Measurements from ENCODE around the gene PTS.
A peak's percentile ranks its signal among the peaks of the same experiment; 100 is the strongest.

PTS gene

DNA sequence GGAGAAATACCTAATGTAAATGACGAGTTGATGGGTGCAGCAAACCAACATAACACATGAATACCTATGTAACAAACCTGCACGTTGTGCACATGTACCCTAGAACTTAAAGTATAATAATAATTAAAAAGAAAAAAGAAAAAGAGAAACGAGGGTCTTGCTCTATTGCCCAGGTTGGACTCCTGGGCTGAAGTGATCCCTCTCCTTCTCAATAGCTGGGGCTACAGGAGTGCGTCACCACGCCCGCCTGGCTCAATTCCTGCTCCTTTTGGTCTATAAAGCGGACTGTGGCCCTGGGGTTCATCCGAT is 521 bp upstream of the PTS start:
- Mint-ChIP-seq H3K4me3 (peak overlapping the region; percentile 93), H3K27ac (ENCODE audit: low read depth) (peak overlapping the region; percentile 96)

DNA sequence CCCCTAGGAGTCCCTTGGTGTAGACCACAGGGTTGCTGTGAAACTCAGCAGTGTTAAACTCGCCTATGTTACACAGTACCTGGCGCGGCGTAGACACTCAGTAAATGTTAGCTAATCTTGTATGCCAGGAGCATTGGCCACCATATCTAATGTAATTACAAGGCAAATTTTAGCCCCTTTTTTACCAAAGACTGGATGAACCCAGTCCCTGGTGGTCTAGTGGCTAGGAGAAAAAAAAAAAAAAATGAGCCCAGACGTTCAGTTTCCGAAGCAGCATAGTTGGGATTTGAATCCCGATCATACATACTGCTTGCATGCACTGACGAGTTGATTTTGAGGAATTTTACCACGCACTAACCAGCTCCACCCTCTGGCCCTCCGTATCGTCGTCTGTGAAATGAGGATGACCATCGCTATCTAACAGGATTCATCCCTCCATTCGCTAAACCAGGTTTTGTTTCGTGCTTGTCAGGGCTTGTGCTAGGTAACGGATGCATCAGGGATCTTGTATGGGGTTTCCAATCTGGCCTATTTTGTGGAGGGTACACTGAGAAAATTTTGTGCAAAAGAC is 688 bp downstream of the PTS start:
- H3K27ac Mint-ChIP-seq (ENCODE audit: low read depth) = peak overlapping the region; percentile 96
- H3K27me3 Mint-ChIP-seq = no peaks in the 10 kb centered on the region
- DNase-seq (ENCODE audit: low spot score in 2 of 2) (no peak), ATAC-seq (replicated peaks; ENCODE audit: extremely low read depth, poor library complexity, severe bottlenecking) (peak; percentile 84)
- peaks cover 36% of the 10 kb centered on the region for H3K36me3 Mint-ChIP-seq (ENCODE audit: insufficient read depth)
- no peaks in the 10 kb centered on the region for H3K9me3 Mint-ChIP-seq
- H3K4me3 Mint-ChIP-seq = peak overlapping the region; percentile 93
- H3K4me1 Mint-ChIP-seq = peaks cover 19% of the 10 kb centered on the region

More for the DNA sequence above, 521 bp upstream of the PTS start:
- H3K36me3 Mint-ChIP-seq (ENCODE audit: insufficient read depth) = peaks cover 33% of the 10 kb centered on the region
- ATAC-seq (replicated peaks; ENCODE audit: extremely low read depth, poor library complexity, severe bottlenecking) = no peak
- no peaks in the 10 kb centered on the region for H3K9me3 Mint-ChIP-seq
- no peaks in the 10 kb centered on the region for H3K27me3 Mint-ChIP-seq
- peaks cover 19% of the 10 kb centered on the region for H3K4me1 Mint-ChIP-seq
- no peak for DNase-seq (ENCODE audit: low spot score in 2 of 2)

DNA sequence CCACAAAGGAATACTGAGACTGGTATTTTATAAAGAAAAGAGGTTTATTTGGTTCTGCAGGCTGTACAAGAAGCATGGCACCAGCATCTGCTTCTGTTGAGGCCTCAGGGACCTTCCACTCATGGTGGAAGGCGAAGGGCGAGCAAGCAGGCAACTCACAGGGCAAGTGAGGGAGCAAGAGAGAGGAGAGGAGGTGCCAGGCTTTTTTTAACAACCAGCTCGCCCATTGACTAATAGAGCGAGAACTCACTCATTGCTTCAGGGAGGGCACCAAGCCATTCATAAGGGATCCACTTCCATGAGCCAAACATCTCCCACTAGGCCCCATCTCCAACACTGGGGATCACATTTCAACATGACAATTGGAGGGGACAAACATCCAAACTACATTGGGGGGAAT is 1.2 kb downstream of the PTS start:
- Mint-ChIP-seq H3K9me3 (no peaks in the 10 kb centered on the region), H3K27me3 (no peaks in the 10 kb centered on the region), H3K4me3 (peak overlapping the region; percentile 93), H3K27ac (ENCODE audit: low read depth) (peak overlapping the region; percentile 96), H3K4me1 (peaks cover 19% of the 10 kb centered on the region), H3K36me3 (ENCODE audit: insufficient read depth) (peaks cover 38% of the 10 kb centered on the region)
- DNase-seq (ENCODE audit: low spot score in 2 of 2) (no peak), ATAC-seq (replicated peaks; ENCODE audit: extremely low read depth, poor library complexity, severe bottlenecking) (no peak)

GRCh38 chr11:112228706-112229105 is 2.5 kb downstream of the PTS start:
- Mint-ChIP-seq H3K9me3 (no peaks in the 10 kb centered on the region), H3K4me3 (no peak overlapping the region), H3K36me3 (ENCODE audit: insufficient read depth) (peaks cover 45% of the 10 kb centered on the region), H3K27me3 (no peaks in the 10 kb centered on the region), H3K27ac (ENCODE audit: low read depth) (no peak overlapping the region), H3K4me1 (peaks cover 19% of the 10 kb centered on the region)
- ATAC-seq (replicated peaks; ENCODE audit: extremely low read depth, poor library complexity, severe bottlenecking) (no peak), DNase-seq (ENCODE audit: low spot score in 2 of 2) (no peak)

- Mint-ChIP-seq H3K27ac (ENCODE audit: low read depth) (no peak overlapping the region), H3K4me1 (peaks cover 19% of the 10 kb centered on the region), H3K4me3 (no peak overlapping the region), H3K9me3 (no peaks in the 10 kb centered on the region), H3K36me3 (ENCODE audit: insufficient read depth) (peaks cover 48% of the 10 kb centered on the region), H3K27me3 (no peaks in the 10 kb centered on the region)
- ATAC-seq (replicated peaks; ENCODE audit: extremely low read depth, poor library complexity, severe bottlenecking) (no peak), DNase-seq (ENCODE audit: low spot score in 2 of 2) (no peak)
Observed at GRCh38 chr11:112229159-112229558, 2.9 kb downstream of the PTS start.

DNA sequence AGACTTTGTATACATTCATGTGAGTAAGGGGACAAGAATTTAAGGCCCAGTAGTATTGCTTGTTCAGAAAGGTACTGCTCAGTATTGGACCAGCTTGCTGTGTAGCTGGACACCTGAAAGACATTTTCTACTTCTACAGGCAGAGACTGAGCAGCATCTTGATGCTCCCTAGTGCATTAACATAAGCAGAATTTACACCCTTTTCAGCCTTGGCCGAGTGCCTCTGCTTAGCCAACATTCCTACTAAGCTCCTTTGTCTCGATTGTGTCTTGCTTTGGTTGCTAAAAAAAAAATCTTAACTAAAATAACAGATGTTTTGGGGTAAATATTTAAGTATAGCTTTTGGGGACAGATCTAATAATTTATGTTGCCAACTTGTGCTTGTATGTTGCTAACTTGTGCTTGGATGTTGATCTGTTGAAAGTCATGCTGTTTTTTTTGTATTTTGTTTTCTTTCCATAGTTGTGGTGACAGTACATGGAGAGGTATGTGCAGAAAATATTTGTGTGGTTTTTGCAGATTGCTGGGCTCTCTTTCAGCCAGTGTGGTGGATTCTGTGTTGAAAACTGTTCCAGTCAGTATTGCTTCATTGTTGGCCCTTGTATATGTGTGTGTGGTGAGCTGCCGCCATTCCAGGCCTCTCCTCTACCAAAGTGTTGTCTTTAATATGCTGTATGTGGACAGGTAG is 3.7 kb downstream of the PTS start:
- ATAC-seq (replicated peaks; ENCODE audit: extremely low read depth, poor library complexity, severe bottlenecking) = no peak
- no peak for DNase-seq (ENCODE audit: low spot score in 2 of 2)
- Mint-ChIP-seq H3K4me1 (peaks cover 19% of the 10 kb centered on the region), H3K27ac (ENCODE audit: low read depth) (no peak overlapping the region), H3K9me3 (no peaks in the 10 kb centered on the region), H3K36me3 (ENCODE audit: insufficient read depth) (peaks cover 50% of the 10 kb centered on the region), H3K27me3 (no peaks in the 10 kb centered on the region), H3K4me3 (no peak overlapping the region)

- H3K9me3 Mint-ChIP-seq = no peaks in the 10 kb centered on the region
- H3K36me3 Mint-ChIP-seq (ENCODE audit: insufficient read depth) = peaks cover 55% of the 10 kb centered on the region
- H3K27ac Mint-ChIP-seq (ENCODE audit: low read depth) = peak overlapping the region; percentile 49
Observed at GRCh38 chr11:112231952-112232351, 5.7 kb downstream of the PTS start.

GRCh38 chr11:112235750-112236390 is 9.6 kb downstream of the PTS start:
- ATAC-seq (replicated peaks; ENCODE audit: extremely low read depth, poor library complexity, severe bottlenecking) = no peak
- H3K4me3 Mint-ChIP-seq = no peak overlapping the region
- peaks cover 40% of the 10 kb centered on the region for H3K36me3 Mint-ChIP-seq (ENCODE audit: insufficient read depth)
- H3K9me3 Mint-ChIP-seq = no peaks in the 10 kb centered on the region
- H3K4me1 Mint-ChIP-seq = no peaks in the 10 kb centered on the region
- no peaks in the 10 kb centered on the region for H3K27me3 Mint-ChIP-seq
- DNase-seq (ENCODE audit: low spot score in 2 of 2) = no peak
- no peak overlapping the region for H3K27ac Mint-ChIP-seq (ENCODE audit: low read depth)

More at GRCh38 chr11:112231952-112232351, 5.7 kb downstream of the PTS start:
- Mint-ChIP-seq H3K4me3 (no peak overlapping the region), H3K27me3 (no peaks in the 10 kb centered on the region), H3K4me1 (peaks cover 16% of the 10 kb centered on the region)
- ATAC-seq (replicated peaks; ENCODE audit: extremely low read depth, poor library complexity, severe bottlenecking) (no peak), DNase-seq (ENCODE audit: low spot score in 2 of 2) (no peak)

- H3K27ac Mint-ChIP-seq (ENCODE audit: low read depth) = no peak overlapping the region
- H3K9me3 Mint-ChIP-seq = no peaks in the 10 kb centered on the region
- no peaks in the 10 kb centered on the region for H3K4me1 Mint-ChIP-seq
- DNase-seq (ENCODE audit: low spot score in 2 of 2) (no peak), ATAC-seq (replicated peaks; ENCODE audit: extremely low read depth, poor library complexity, severe bottlenecking) (no peak)
- no peaks in the 10 kb centered on the region for H3K27me3 Mint-ChIP-seq
- no peak overlapping the region for H3K4me3 Mint-ChIP-seq
- peaks cover 37% of the 10 kb centered on the region for H3K36me3 Mint-ChIP-seq (ENCODE audit: insufficient read depth)
Observed at GRCh38 chr11:112237451-112237850, 11.2 kb downstream of the PTS start.

- Mint-ChIP-seq H3K27ac (ENCODE audit: low read depth) (no peak overlapping the region), H3K27me3 (no peaks in the 10 kb centered on the region), H3K9me3 (no peaks in the 10 kb centered on the region), H3K4me1 (no peaks in the 10 kb centered on the region), H3K4me3 (no peak overlapping the region), H3K36me3 (ENCODE audit: insufficient read depth) (peaks cover 32% of the 10 kb centered on the region)
- DNase-seq (ENCODE audit: low spot score in 2 of 2) = no peak
- ATAC-seq (replicated peaks; ENCODE audit: extremely low read depth, poor library complexity, severe bottlenecking) = no peak
Observed at GRCh38 chr11:112238041-112238440, 11.8 kb downstream of the PTS start.

DNA sequence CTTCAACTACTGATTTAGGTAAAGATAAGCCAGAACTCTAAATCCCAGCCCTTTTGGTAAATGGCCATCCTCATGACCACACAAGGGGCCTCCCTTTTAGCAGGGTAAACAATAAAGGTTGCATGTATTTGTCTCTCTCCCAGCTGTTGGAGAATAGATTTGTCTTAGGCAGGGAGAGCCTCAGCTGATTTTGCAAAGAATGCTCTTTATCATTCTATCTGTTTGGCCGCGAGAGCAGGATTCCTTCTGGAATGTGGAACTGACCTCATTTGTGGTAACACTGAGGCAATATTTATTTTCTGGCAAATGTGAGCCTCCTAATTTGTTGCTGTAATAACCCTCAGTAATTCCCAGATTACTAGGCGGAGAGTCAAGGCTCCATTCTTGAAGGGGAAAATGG is 15.3 kb downstream of the PTS start:
- no peaks in the 10 kb centered on the region for H3K4me1 Mint-ChIP-seq
- no peak overlapping the region for H3K27ac Mint-ChIP-seq (ENCODE audit: low read depth)
- no peaks in the 10 kb centered on the region for H3K27me3 Mint-ChIP-seq
- no peak for ATAC-seq (replicated peaks; ENCODE audit: extremely low read depth, poor library complexity, severe bottlenecking)
- H3K4me3 Mint-ChIP-seq = no peak overlapping the region
- peaks cover 18% of the 10 kb centered on the region for H3K36me3 Mint-ChIP-seq (ENCODE audit: insufficient read depth)
- DNase-seq (ENCODE audit: low spot score in 2 of 2) = no peak
- peaks cover 13% of the 10 kb centered on the region for H3K9me3 Mint-ChIP-seq

GRCh38 chr11:112247201-112247600 is 21.0 kb downstream of the PTS start:
- DNase-seq (ENCODE audit: low spot score in 2 of 2) = no peak
- Mint-ChIP-seq H3K4me1 (no peaks in the 10 kb centered on the region), H3K27me3 (no peaks in the 10 kb centered on the region), H3K36me3 (ENCODE audit: insufficient read depth) (peaks cover 4% of the 10 kb centered on the region), H3K9me3 (peaks cover 13% of the 10 kb centered on the region), H3K4me3 (no peak overlapping the region), H3K27ac (ENCODE audit: low read depth) (no peak overlapping the region)
- ATAC-seq (replicated peaks; ENCODE audit: extremely low read depth, poor library complexity, severe bottlenecking) = no peak

DNA sequence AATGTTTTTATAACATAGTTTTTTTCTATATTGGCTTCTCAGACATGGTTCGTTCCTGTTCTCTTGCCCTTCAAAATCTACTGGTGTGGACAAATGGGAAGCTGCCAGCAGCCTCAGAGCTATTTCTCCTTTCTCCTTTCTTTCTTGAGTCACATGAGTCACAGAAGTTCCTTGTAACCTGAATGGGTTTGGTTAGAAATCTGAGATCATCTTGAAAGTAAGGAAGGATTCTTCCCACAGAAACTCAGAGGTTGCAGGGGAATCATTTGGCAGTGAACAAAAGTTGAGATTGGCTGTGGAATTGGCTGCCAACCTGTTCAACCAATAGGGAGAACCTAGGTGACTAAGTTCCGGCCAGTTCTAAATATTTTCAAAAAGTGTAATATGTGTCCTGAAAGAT is 22.0 kb downstream of the PTS start:
- Mint-ChIP-seq H3K27me3 (no peaks in the 10 kb centered on the region), H3K4me1 (no peaks in the 10 kb centered on the region), H3K27ac (ENCODE audit: low read depth) (no peak overlapping the region), H3K9me3 (peaks cover 13% of the 10 kb centered on the region), H3K4me3 (no peak overlapping the region), H3K36me3 (ENCODE audit: insufficient read depth) (peaks cover 3% of the 10 kb centered on the region)
- no peak for DNase-seq (ENCODE audit: low spot score in 2 of 2)
- no peak for ATAC-seq (replicated peaks; ENCODE audit: extremely low read depth, poor library complexity, severe bottlenecking)
